HTR-8/SVneo (cell line): ENCODE data around the gene EPHB4.
"Not testable (repeated sequence)": the region's sequence is repeated elsewhere in the genome, so short reads cannot be mapped to it uniquely, and the experiment has no call there.

ENCODE experiments used
- DNase-seq: peaks from one replicate; pipeline ENCODE4 v3.0.0; 2011; ENCODE audit warnings: low spot score, mixed read lengths; ENCODE audit not compliant: insufficient read length
- FAIRE-seq: peaks from 2 replicates; lab custom pipeline; 2011; peaks lifted over from hg19 to GRCh38; lab: Jason Lieb, UNC

Gene EPHB4

GRCh38 chr7:100793806-100794660, 33.3 kb downstream of the EPHB4 start:
- FAIRE-seq (no peak), DNase-seq (no peak)

- FAIRE-seq: no peak
- DNase-seq: peak; percentile 22
Measured at GRCh38 chr7:100791881-100792666, 35.2 kb downstream of the EPHB4 start.

DNA sequence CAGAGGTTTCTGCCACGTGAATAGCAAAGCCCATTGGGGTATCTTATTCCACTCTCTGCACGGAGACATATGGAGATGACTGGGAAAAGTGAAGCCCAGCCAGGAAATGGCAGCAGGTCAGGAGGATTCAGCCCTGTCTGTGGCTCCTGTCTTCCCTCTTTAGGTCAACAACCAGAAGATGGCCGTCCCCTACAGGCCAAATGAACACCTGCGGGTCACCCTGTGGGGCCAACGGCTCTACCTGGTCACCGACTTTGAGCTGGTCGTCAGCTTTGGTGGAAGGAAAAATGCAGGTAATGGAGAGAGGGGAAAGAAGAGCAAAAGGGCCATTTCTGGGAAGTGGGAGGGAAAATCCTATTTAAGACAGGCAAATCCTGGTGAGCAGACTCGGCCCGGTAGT, 38.3 kb downstream of the EPHB4 start:
- no peak for FAIRE-seq

GRCh38 chr7:100786323-100786722, 41.0 kb downstream of the EPHB4 start:
- FAIRE-seq: no peak
- DNase-seq: no peak

More for the DNA sequence above, 38.3 kb downstream of the EPHB4 start:
- no peak for DNase-seq

- no peak for FAIRE-seq
- no peak for DNase-seq
Measured at GRCh38 chr7:100785878-100786277, 41.4 kb downstream of the EPHB4 start.

DNA sequence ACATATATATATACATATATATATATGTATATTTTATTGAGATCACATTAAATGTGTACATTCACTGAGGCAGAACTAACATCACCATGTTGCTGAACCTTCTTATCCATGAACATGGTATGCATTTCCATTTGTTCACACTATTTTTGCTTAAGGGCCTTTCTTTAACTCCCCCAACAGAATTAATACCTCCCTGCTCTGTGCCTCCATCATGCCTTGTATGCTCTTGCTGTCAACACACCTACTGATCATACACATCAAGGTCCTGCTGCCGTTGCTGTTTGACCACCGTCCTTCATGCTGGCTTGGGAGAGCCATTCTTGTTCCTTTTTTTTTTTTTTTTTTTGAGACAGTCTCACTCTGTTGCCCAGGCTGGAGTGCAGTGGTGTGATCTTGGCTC, 43.5 kb downstream of the EPHB4 start:
- FAIRE-seq (no peak), DNase-seq (no peak)

- FAIRE-seq: no peak
Measured at GRCh38 chr7:100781255-100781654, 46.1 kb downstream of the EPHB4 start.

GRCh38 chr7:100779359-100779758, 48.0 kb downstream of the EPHB4 start:
- FAIRE-seq: no peak
- no peak for DNase-seq

More at GRCh38 chr7:100781255-100781654, 46.1 kb downstream of the EPHB4 start:
- no peak for DNase-seq

DNA sequence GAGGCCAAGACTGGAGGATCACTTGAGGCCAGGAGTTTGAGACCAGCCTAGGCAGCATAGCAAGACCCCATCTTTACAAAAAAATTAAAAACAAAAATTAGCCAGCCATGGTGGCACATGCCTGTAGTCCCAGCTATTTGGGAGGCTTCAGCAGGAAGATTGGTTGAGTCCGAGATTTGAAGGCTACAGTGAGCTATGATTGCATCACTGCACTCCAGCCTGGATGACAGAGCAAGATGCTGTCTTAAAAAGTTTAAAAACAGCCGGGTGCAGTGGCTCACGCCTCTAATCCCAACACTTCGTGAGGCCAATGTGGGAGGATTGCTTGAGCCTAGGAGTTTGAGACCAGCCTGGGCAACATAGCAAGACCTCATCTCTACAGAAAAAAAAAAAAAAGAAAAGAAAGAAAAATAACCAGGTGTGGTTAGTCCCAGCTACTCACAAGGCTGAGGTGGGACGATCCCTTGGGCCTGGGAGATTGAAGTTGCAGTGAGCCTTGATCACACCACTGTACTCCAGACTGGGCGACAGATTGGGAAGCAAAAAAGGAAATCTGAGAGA, 49.2 kb downstream of the EPHB4 start:
- no peak for FAIRE-seq

GRCh38 chr7:100773491-100773890, 53.8 kb downstream of the EPHB4 start:
- FAIRE-seq (no peak), DNase-seq (no peak)

More for the DNA sequence above, 49.2 kb downstream of the EPHB4 start:
- no peak for DNase-seq

DNA sequence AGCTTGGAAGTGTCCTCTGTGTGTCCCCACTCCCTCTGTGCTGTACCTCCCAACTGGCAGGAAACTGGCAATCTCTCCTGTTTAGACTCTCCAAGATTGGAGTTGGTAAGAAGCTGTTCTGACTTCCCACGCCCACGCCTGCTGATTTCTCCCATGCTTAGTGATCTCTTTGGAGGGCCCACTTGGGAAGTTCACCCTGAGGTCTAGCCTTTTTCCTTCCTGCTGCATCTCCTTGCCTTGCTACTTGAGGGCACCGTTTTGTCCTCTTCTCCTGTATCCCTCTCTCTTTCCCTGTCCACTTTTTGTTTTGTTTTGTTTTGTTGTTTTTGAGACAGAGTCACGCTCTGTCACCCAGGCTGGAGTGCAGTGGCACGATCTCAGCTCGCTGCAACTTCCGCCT, 58.5 kb downstream of the EPHB4 start:
- DNase-seq (no peak), FAIRE-seq (no peak)

- DNase-seq (no peak), FAIRE-seq (no peak)
Measured at GRCh38 chr7:100765250-100765649, 62.1 kb downstream of the EPHB4 start.

- DNase-seq (no peak), FAIRE-seq (no peak)
Measured at GRCh38 chr7:100764841-100765240, 62.5 kb downstream of the EPHB4 start.

- DNase-seq: no peak
Measured at GRCh38 chr7:100763556-100764140, 63.7 kb downstream of the EPHB4 start.

GRCh38 chr7:100762841-100763240, 64.5 kb downstream of the EPHB4 start:
- not testable (repeated sequence) for DNase-seq, FAIRE-seq

More at GRCh38 chr7:100763556-100764140, 63.7 kb downstream of the EPHB4 start:
- no peak for FAIRE-seq

GRCh38 chr7:100759357-100760171, 67.8 kb downstream of the EPHB4 start:
- FAIRE-seq: no peak
- DNase-seq: no peak

DNA sequence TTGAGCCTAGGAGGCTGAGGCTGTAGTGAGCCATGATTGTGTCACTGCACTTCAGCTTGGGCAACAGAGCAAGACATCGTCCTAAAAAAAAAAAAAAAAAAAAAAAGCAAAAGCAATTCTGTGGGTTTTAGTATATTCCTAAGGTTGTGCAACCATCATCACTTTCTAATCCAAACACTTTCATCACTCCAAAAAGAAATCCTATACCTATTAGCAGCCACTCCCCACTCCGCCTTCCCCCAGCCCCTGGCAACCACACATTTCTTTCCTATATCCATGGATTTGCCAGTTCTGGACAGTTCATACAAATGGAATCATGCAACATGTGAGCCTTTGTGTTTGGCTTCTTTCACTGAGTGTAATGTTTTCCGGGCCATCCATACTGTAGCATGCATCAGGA, 73.6 kb downstream of the EPHB4 start:
- DNase-seq (no peak), FAIRE-seq (no peak)

- FAIRE-seq: no peak
- no peak for DNase-seq
Measured at GRCh38 chr7:100752994-100753393, 74.3 kb downstream of the EPHB4 start.
